IgD-negative memory B cell (primary cell): ENCODE results near the gene KIDINS220. TPM values are rescaled to one million over a fixed set of nuclear protein-coding genes. Genes with fewer than 3 reads are reported as not detected.

ENCODE experiments used
- H3K27ac Mint-ChIP-seq, 3 donors: one replicate each; pipeline ENCODE4 v1.8.0; 2020 to 2022; ENCODE audit warnings: mild to moderate bottlenecking in 3 of 3, mixed read lengths in 3 of 3, moderate library complexity in 1 of 3
- H3K27me3 Mint-ChIP-seq: one replicate; pipeline ENCODE4 v1.8.0; 2021; ENCODE audit warnings: mixed read lengths
- H3K36me3 Mint-ChIP-seq: one replicate; pipeline ENCODE4 v1.8.0; 2020; ENCODE audit warnings: mild to moderate bottlenecking, mixed read lengths
- H3K4me1 Mint-ChIP-seq, 3 donors: one replicate each; pipeline ENCODE4 v1.8.0; 2020 to 2022; ENCODE audit warnings: mixed read lengths in 3 of 3, mild to moderate bottlenecking in 1 of 3
- H3K4me3 Mint-ChIP-seq, 4 donors: one replicate each; pipeline ENCODE4 v1.8.0; 2020 to 2022; ENCODE audit warnings: mild to moderate bottlenecking in 4 of 4, mixed read lengths in 4 of 4, moderate library complexity in 3 of 4
- H3K9me3 Mint-ChIP-seq, 3 donors: one replicate each; pipeline ENCODE4 v1.8.0; 2020 to 2021; ENCODE audit warnings: mixed read lengths in 3 of 3, mild to moderate bottlenecking in 1 of 3
- polyA plus RNA-seq: library from polyadenylated mRNA; unstranded; fragments of 300-500 nt; fragmentation: Illumina TruSeq; gene quantifications from one replicate; pipeline ENCODE4 v1.2.3, GENCODE V29; 2021

KIDINS220 gene
- 17.6 TPM for polyA plus RNA-seq

DNA sequence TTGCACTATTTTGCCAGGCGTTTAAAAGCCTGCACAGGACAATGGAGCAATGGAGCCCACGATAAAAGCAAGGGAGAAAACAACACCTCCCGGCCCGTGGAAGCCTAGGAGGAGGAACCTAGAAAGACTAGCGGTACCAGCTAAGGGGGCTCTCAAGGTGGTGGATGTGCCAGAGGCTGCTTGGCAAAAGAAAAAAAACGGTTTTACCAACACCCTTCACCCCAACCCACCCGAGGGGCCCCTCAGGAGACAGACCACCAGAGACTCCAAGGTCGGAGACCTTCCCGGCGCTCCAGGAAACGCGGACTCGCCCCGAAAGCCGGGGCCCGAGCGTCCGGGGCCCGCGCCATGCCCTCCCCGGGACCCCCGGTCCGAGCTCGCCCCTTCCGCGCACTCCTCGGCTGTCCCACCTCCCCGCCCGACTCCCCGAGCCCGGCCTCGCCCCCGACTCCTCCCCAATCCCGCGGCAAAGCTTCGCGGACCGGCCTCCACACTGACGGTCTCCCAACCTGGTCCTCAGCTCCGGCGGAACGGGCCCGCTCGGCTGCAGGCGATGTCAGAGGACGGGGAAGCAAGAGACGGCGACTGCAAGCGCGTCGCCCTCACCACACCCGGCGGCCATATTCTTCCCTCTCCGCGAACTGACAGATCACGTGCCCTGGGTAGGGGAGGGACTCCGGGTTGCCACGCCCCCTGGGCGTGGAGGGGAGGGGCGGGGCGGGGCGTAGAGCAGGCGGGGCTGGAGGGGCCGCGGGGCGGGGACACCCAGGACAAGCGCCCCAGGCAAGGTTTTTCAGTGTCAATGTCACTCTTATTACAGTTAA is at the start of gene KIDINS220:
TSS of gene KIDINS220 (minus strand) at position 643 of the 824 bp plus-strand sequence. CDS start 10,520 bp downstream, outside the sequence.
- Mint-ChIP-seq H3K27me3 (no peaks in the 10 kb centered on the region), H3K4me1 (peaks cover 17 to 35% (median 18%) of the 10 kb centered on the region in 3 donors), H3K4me3 (peak within 1 kb of the TSS; percentile 89 to 100 (median 100)), H3K27ac (peak within 1 kb of the TSS; percentile 7 to 99 (median 98)), H3K9me3 (no peaks in the 10 kb centered on the region), H3K36me3 (peaks cover 2% of the 10 kb centered on the region)

DNA sequence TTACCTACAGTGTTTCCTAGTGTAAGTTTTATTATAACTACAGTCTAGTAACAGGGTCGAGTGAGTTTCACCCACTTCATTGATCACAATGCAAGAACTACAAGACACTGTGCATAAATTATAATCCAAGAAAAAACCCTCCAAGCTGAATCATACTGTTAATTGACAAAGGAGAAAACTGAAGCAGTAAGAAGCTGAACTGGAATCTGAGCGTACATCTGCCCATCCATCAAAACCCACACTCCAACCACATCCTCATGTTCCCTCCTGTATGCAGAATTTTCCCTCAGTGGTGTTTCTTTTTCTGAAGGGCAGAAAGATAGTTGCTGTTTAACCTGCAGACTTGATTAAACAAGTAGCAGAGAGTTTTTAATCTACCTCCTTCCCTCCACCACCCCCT is 49.5 kb upstream of the KIDINS220 start:
- peaks cover 0 to 3% (median 2%) of the 10 kb centered on the region in 3 donors for H3K9me3 Mint-ChIP-seq
- no peak overlapping the region for H3K4me3 Mint-ChIP-seq
- no peak overlapping the region for H3K27ac Mint-ChIP-seq
- peaks cover 0 to 1% (median 0%) of the 10 kb centered on the region in 3 donors for H3K4me1 Mint-ChIP-seq
- no peaks in the 10 kb centered on the region for H3K36me3 Mint-ChIP-seq
- no peaks in the 10 kb centered on the region for H3K27me3 Mint-ChIP-seq

DNA sequence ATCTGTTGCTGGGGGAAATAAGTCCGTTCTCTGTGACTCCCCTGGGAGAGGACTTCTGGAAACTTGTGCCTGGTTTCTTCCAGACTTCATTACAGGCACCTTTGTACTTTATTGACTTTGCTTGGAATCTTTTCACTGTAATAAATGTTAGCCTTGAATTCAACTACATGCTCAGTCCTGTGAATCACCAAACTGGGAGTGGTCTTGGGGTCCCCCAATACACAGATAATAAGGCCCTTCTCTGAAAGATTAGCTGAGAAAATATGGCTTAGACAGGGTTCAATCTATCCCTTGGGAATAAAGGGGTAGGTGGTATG is 48.7 kb upstream of the KIDINS220 start:
- Mint-ChIP-seq H3K4me3 (no peak overlapping the region), H3K4me1 (peaks cover 0 to 1% (median 0%) of the 10 kb centered on the region in 3 donors), H3K9me3 (peaks cover 0 to 3% (median 2%) of the 10 kb centered on the region in 3 donors), H3K27ac (no peak overlapping the region), H3K27me3 (no peaks in the 10 kb centered on the region), H3K36me3 (no peaks in the 10 kb centered on the region)

DNA sequence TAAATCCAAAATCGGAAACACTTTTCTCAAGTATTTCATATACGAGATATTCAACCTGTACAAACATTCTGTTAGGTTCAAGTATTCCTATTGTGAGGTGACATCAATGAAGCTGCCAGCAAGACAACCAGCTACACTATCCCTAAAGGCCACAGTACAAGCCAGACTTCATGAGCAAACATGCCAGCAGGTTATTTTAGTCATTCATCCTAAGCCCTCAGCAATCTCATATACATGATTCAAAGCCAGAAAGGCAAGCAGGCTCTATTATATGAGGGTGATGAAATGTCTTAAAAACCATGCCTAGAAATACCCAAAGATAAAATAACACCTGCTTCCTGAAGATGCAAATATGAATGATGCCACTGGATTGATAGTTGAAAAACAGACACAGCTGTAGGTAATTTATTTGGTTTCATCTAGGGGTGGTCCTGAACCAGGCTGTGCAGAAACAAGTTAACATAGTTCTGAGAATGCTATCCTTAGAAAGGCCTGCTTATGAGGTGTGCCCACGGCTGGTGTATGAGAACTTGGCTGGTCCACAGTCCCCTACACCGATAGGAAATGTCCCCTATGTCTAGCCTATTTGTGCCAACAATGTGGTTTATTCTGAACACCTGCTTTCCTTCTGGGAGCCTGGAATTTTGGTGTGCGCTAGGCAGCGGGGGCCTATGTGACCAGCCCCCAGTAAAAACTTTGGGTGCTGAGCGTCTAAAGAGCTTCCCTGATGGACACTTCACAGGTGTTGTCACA is 48.2 kb upstream of the KIDINS220 start:
- no peaks in the 10 kb centered on the region for H3K27me3 Mint-ChIP-seq
- H3K27ac Mint-ChIP-seq = no peak overlapping the region
- peaks cover 2% of the 10 kb centered on the region for H3K36me3 Mint-ChIP-seq
- H3K4me3 Mint-ChIP-seq = no peak overlapping the region
- H3K9me3 Mint-ChIP-seq = peaks cover 0 to 3% (median 2%) of the 10 kb centered on the region in 3 donors
- H3K4me1 Mint-ChIP-seq = peaks cover 0 to 1% (median 0%) of the 10 kb centered on the region in 3 donors

DNA sequence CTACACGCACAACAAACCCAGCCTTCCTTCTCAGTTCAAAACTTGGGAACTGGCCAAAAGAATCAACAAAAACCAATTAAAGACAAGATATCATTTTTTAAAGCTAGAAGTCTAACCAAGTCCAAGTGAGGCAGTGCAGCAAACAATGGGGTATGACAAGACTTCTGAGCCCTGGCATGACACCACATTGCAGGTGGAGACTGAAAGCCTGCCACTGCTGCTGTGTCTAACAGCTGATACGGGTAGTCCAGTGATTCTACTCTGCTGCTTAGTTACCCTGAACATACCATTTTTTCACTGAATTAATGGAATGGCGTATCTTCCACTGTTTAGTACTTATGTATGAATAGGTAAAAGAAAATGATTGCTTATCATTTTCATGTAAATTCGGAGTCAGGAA is 47.4 kb upstream of the KIDINS220 start:
- H3K27ac Mint-ChIP-seq = no peak overlapping the region
- peaks cover 0 to 3% (median 2%) of the 10 kb centered on the region in 3 donors for H3K9me3 Mint-ChIP-seq
- peaks cover 0 to 1% (median 0%) of the 10 kb centered on the region in 3 donors for H3K4me1 Mint-ChIP-seq
- H3K4me3 Mint-ChIP-seq = no peak overlapping the region
- H3K36me3 Mint-ChIP-seq = peaks cover 2% of the 10 kb centered on the region
- peaks cover 1% of the 10 kb centered on the region for H3K27me3 Mint-ChIP-seq

DNA sequence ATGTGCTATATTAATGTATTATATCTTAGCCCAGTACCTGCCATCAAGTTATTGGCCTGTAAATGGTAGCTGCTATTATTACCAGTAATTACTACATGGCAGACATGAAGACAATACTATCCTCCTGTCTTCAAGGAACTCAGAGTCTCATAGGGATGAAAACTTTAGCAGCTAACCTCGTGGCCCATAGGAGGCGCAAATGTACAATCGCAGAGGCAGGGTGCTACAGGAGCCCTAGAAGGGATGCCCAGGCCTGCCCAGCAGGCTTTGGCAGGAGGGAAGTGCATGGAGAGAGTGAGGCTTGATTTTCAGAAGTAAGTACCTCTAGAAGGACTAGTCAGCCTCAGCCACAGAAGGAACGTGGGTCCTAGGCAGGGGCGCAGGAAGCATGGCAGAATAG is 44.7 kb upstream of the KIDINS220 start:
- Mint-ChIP-seq H3K27ac (no peak overlapping the region), H3K4me3 (no peak overlapping the region), H3K4me1 (peaks cover 0 to 1% (median 0%) of the 10 kb centered on the region in 3 donors), H3K27me3 (peaks cover 1% of the 10 kb centered on the region), H3K36me3 (peaks cover 2% of the 10 kb centered on the region), H3K9me3 (peaks cover 0 to 3% (median 2%) of the 10 kb centered on the region in 3 donors)

DNA sequence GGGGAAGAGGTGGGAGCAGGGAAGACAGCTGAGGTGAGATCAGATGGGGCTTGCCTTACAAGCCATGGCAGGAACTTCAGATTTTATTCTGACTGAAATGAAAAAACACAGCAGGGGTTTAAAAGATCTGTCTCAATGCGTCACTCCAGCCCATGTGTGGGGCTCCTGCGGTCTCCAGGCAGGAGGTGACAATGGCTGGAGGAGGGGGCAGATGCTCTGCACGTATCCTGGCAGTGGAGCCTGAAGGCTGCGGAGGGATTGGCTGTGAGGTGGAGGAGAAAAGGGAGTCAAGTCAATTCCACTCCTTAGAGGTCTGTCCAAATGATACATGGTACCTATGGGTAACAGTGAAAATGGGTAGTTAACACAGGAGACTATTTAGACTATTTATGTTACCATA is 40.5 kb upstream of the KIDINS220 start:
- no peak overlapping the region for H3K4me3 Mint-ChIP-seq
- H3K27me3 Mint-ChIP-seq = peaks cover 1% of the 10 kb centered on the region
- peaks cover 2 to 10% (median 7%) of the 10 kb centered on the region in 3 donors for H3K4me1 Mint-ChIP-seq
- H3K9me3 Mint-ChIP-seq = peaks cover 0 to 2% (median 0%) of the 10 kb centered on the region in 3 donors
- H3K36me3 Mint-ChIP-seq = peaks cover 2% of the 10 kb centered on the region
- no peak overlapping the region for H3K27ac Mint-ChIP-seq

DNA sequence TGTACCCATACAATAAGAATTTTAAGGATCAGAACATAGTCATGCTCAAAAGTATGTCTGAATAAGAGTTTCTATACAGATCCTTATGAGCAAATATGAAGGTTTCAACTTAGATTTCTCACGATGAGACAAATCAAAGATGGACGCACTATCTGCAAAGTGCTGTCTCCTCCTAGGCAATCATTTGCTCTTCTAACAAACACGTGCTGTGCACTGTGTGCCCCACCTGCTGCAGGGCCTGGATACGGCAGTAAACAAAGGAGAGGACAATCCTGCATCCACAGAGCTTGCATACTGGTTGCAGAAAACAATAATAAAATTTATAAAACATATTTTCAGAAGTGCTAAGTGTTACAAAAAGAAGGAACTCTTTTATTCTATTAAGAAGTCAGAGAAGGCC is 39.9 kb upstream of the KIDINS220 start:
- Mint-ChIP-seq H3K27ac (no peak overlapping the region), H3K36me3 (peaks cover 2% of the 10 kb centered on the region), H3K9me3 (no peaks in the 10 kb centered on the region), H3K4me3 (no peak overlapping the region), H3K4me1 (peaks cover 2 to 11% (median 8%) of the 10 kb centered on the region in 3 donors), H3K27me3 (peaks cover 1% of the 10 kb centered on the region)

DNA sequence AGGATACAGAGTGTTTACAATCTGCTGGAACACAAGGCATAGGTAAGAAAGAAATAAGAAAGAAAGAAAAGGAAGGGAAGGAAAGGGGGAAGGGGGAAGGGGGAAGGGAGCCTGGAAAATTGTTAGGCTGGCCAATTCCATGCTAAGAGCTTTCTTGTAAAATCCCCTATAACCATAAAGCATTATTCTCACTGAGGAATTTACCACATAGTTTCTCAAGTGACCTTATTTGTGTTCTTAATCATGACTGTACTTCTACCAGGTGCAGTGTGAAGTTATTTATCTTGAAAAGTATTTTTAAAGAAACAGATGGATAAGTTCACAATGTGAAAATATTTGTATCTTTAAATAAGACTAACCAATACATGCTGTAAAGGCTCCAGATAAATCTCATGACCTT is 39.2 kb upstream of the KIDINS220 start:
- H3K4me1 Mint-ChIP-seq = peaks cover 2 to 11% (median 8%) of the 10 kb centered on the region in 3 donors
- no peak overlapping the region for H3K4me3 Mint-ChIP-seq
- H3K27me3 Mint-ChIP-seq = peaks cover 1% of the 10 kb centered on the region
- peaks cover 2% of the 10 kb centered on the region for H3K36me3 Mint-ChIP-seq
- H3K9me3 Mint-ChIP-seq = no peaks in the 10 kb centered on the region
- no peak overlapping the region for H3K27ac Mint-ChIP-seq

DNA sequence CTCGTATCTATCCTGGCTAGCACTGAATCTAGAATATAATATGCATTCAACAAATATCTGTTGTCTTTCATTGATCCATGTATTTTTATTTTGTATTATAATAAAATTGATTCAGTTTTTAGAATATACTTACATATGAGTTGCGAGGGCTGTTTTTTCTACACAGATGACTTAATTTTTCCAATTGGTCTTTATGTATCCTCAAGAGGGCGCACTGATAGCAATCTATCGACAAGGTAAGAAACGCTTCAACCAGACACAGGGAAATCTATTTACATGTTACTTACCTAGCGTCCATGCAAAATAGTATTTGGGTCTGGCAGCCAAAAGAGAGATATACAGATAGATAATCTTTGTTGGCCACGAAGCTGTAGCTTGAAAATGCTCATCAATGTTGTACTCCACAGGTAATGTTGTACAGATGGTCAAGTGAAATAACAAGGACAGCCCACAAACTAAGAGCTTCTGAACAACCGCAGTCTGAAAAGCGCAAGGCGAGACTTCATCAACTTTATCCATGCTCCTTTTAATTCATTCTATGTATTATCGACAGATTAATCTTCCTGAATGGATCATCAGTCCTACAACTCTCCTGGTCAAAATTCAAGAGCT is 35.5 kb upstream of the KIDINS220 start:
- peaks cover 2 to 11% (median 8%) of the 10 kb centered on the region in 3 donors for H3K4me1 Mint-ChIP-seq
- no peaks in the 10 kb centered on the region for H3K9me3 Mint-ChIP-seq
- H3K36me3 Mint-ChIP-seq = no peaks in the 10 kb centered on the region
- peak overlapping the region in 1 of 3 donors; percentile 19 for H3K27ac Mint-ChIP-seq
- H3K4me3 Mint-ChIP-seq = no peak overlapping the region
- H3K27me3 Mint-ChIP-seq = no peaks in the 10 kb centered on the region

DNA sequence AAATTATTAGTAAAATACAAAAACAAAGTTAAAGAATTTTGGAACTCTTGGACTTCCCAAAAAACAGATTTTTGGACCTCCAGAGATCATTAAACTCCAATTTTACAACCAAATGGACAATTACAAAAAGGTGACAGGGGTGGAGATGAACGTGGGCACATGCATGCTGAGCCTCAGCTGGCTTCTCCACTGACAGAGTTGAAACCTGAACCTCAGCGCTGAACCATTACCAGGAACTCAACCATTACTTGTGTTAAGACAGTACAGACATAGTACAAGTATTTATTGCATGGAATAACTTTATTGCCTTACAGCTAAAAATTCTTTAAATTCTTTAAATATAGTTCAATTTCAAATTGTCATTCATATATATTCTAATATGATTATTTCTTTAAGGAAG is 33.0 kb upstream of the KIDINS220 start:
- Mint-ChIP-seq H3K36me3 (peaks cover 2% of the 10 kb centered on the region), H3K4me1 (peaks cover 2 to 11% (median 8%) of the 10 kb centered on the region in 3 donors), H3K27ac (no peak overlapping the region)

DNA sequence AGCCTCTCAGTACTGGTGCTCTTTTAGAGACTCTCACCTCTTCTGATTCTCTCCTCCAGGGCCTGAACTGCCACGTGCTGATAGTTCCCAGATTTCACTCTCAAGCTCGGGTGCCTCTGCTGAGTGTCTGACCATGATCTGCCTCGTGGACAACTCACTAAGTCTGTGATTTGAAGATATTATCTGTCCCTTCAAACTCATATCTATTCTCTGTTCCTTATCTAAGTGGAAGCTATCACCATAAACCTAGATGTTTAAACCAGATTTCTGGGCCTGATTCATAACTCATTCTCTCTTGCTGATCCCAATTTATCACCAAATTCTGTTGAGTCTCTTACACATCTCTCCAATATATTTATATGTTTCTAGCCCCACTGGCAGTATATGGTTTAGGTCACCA is 29.9 kb upstream of the KIDINS220 start:
- no peaks in the 10 kb centered on the region for H3K9me3 Mint-ChIP-seq
- H3K27me3 Mint-ChIP-seq = peaks cover 2% of the 10 kb centered on the region
- no peak overlapping the region for H3K4me3 Mint-ChIP-seq
- peaks cover 2% of the 10 kb centered on the region for H3K36me3 Mint-ChIP-seq
- no peaks in the 10 kb centered on the region for H3K4me1 Mint-ChIP-seq
- no peak overlapping the region for H3K27ac Mint-ChIP-seq

More for the DNA sequence above, 33.0 kb upstream of the KIDINS220 start:
- Mint-ChIP-seq H3K4me3 (no peak overlapping the region), H3K9me3 (no peaks in the 10 kb centered on the region), H3K27me3 (no peaks in the 10 kb centered on the region)

DNA sequence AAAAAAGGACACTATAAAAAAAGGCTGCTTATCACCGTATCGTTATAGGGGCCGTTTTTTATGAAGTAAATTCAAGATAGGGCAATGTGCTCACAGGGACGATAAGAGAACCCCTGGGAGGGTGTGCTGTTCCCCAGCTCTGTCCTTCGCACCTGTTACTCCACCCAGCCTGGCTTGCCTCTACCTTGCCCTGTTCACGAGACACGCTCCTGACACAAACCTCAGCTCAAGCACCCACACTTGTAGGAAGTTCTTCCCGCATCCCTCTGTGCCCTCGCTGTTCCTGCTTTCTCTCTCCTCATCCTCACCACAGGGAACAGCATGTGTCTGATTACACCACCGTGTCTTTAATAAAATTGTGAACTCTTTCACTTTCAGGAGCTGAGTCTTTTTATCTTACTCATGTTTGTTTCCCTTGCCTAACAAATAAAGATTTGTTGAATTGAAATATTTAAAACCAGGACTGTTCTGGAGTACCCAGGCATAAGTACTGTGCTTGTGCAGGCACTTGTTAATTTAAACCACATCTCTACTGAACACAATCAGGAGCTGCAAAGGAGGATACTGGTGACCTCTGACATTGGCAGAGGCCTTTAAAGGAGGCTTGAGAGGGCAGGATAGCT is 26.0 kb upstream of the KIDINS220 start:
- Mint-ChIP-seq H3K4me3 (no peak overlapping the region), H3K36me3 (peaks cover 2% of the 10 kb centered on the region), H3K27ac (no peak overlapping the region), H3K27me3 (peaks cover 6% of the 10 kb centered on the region), H3K4me1 (no peaks in the 10 kb centered on the region), H3K9me3 (no peaks in the 10 kb centered on the region)

DNA sequence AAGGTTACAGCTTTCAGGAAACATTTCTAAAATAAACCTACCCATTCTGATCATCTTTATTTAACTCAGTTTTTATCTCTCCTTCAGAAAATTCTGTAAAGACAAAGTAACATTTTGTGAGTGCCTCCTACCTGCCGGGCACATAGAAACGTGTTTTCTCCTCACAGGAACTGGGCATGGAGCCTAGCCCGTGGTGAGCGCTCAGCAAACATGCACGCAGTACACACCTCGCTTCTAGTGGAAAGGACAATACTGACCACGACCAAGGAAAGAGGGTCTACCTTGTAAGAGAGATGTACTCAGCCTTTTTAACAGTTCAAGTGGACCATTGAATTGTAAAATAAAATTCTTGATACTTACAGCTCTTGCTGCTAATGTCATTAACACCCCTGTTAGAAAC is 24.8 kb upstream of the KIDINS220 start:
- H3K27ac Mint-ChIP-seq = peak overlapping the region in 1 of 3 donors; percentile 4
- no peak overlapping the region for H3K4me3 Mint-ChIP-seq
- peaks cover under 1% of the 10 kb centered on the region for H3K36me3 Mint-ChIP-seq
- no peaks in the 10 kb centered on the region for H3K4me1 Mint-ChIP-seq
- no peaks in the 10 kb centered on the region for H3K9me3 Mint-ChIP-seq
- peaks cover 6% of the 10 kb centered on the region for H3K27me3 Mint-ChIP-seq

DNA sequence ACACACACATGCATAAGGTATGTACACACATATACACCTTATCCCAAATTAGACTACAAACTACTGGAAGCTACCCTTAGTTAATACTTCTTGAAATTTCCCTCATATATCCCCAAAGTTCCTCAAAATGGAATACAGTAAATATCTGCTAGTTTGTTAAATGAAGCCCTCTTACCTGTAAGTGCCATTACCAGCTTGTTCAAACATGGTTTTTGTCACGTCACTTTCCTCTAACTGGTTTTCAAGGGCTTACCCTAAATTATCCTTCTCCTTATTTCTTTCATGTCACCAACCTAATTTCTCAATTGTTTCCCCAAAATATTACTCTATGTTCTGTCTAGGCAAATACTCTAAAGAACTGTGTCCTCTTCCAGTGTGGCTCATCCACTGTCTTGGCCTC is 24.4 kb upstream of the KIDINS220 start:
- Mint-ChIP-seq H3K36me3 (no peaks in the 10 kb centered on the region), H3K4me1 (no peaks in the 10 kb centered on the region), H3K27ac (no peak overlapping the region), H3K9me3 (no peaks in the 10 kb centered on the region), H3K4me3 (no peak overlapping the region), H3K27me3 (peaks cover 6% of the 10 kb centered on the region)
